HUDEP-2 (cell line): ENCODE measurements around the gene FILIP1L.

Experiments
- DNase-seq, 76 experiments: peaks; one replicate each; lab custom pipeline; 2025; ENCODE audit not compliant: unreplicated experiment in 76 of 76; lab: John Stamatoyannopoulos, UW

Gene FILIP1L

DNA sequence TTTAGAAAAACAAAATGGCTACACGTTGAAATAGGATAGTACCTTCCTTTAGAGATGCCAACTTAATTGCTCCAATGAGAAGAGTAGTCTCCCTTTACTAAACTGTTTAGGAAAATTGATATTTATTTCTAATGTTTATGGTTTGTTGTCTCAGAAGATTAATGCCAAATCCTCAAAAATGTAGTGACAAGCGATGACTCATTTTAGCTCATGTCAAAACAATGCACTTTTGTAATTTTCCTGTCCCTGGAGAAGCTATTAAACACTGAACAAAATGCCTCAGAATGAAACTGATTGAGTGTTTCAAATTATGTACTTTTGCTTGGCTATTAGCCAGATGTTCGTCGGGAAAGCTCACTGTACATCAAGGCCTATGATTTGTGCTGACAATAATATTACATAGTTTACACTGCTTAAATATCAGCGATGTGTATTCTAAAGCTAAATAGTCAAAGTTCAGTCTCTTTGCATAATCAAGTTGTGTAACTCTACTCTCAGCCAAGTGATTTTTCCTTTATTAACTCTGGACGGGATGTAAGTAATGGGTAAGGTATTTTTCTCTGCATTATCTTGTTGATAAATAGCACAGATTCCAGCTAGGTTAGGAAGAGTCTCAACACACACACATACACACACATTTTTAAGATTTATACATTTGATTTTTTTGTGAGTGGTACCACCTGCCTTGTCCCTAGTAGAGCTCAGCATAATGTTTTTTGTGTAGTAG lies 212.9 kb downstream of the FILIP1L start:
- no peak for DNase-seq

DNA sequence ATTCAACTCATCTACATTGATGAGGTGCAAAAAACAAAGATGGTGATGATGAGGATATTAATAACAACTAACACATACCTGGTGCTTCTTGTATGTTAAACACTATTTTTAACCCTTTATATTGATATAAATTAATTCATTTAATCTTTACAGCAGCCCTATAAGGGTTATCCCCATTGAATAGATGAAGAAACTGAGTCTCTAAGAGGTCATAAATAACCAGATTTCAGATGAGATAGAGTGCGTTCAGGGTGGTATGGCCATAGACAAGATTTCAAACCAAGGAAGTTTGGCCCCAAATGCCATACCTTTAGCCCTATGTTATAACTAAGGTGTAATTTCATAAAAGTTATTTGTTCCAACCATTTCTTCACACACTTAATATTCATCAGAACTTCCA lies 214.1 kb downstream of the FILIP1L start:
- DNase-seq, result no peak

DNA sequence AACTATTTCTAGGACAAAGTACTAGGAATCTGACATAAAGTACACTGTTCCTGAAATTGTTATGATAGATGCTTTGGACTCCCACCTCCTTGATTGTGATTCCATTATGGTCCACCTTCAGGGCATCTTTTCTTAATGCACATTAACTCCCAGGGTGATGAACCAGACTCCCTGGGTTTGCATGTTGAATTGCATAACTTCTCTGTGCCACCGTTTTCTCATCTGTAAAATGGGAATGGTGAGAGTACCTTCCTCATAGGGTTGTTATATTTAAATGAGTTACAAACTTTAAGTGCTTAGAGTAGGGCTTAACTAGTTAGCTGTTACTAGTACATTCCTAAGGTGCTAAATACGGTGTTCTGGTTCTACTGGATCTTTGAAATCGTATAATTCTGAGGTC lies 214.7 kb downstream of the FILIP1L start:
- no peak for DNase-seq

DNA sequence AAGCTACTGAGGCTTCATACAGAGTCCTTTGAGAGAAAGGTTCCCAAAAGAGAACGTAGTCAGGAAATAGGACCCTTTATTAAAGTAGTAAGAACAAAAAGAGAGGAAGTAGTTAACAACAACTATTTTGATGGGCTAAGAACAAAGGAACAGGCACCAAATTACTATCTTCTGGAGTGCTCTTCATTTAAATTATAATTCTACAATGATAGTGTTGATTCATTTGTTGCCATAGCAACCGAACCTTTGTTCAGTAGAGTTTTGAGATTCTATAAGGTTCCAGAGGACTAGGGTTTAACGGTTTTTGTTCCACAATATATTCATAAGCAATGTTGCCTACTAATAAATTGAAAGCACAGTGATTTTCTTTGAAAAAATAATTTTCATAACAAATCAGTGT lies 217.8 kb downstream of the FILIP1L start:
- no peak for DNase-seq

DNA sequence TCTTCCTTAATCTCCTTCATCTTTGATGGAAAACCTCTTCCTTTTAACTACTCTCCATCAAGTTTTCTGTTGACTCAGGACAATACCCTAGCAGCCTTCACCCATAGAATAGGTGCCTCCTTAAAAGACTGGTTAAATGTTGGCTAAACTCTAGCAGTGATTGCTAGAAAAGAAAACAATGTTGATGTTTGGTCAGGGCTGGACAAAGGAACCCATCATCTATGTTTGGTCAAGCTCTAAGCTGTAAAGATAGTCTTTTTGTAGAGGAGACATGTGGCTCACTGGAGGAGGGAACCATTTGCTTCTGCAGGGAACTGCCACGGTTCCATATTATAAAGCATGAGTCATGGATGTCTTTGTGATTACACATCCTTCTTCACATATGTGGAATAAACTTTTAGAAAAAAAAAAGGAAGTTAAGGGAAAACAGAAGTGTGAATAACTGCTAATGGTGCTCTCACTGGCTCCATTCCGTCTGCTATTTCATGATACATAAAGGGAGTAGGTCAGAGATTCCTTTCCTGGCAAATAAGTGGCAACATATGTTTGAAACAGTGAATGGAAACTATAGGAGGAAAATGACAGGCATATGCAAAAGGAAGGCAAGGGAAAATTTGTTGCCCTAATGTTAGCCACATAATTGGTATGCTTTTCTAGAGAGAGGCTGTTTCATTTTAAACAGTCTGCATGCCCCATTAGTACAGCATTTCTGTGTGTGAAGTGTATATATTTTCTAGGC lies 218.4 kb downstream of the FILIP1L start:
- peak in 2 of 76 experiments; percentile 5 to 26 for DNase-seq

DNA sequence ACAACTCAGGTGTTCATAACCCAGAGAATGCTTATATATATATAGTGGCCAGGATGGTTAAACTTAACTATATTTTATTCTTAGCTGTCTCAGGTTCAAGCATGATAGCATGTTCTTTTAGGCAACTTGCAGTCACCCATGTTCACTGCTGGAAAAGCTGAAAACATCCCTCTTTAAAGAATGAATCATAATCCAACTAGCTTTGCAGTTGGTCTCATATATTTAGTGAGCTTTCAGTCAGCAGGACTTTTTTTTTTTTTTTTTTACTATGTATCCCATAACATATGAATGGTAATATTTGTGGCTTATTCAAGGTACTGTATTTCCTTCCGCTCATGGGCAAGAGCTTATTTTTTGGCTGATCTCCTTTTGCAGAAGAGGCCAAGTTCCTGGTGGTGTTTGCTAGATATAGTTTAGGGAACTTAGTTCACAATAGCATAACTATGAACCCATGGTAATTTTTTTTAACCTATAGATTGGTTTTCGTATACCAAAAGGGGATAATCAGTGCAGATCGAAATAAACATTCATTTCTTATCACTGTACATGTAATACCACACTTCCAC lies 219.1 kb downstream of the FILIP1L start:
- no peak for DNase-seq

DNA sequence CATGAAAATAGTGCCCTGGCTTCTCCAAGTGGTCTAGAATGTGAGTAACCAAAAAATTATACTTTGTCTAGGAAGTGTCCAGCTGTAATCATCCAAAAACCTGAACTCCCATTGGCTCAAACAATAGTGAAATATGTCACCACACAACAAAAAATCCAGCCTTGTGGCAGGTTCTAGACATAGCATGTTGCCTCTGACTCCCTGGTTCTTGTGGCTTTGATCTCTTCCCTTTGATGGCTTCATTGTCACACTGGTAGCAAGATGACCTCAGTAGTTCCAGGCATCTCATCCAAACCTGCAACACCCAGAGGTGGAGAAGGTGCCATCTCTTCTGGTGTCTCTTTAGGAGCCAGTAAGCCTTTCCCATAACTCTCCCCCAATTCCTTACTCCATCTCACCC lies 222.0 kb downstream of the FILIP1L start:
- no peak for DNase-seq

DNA sequence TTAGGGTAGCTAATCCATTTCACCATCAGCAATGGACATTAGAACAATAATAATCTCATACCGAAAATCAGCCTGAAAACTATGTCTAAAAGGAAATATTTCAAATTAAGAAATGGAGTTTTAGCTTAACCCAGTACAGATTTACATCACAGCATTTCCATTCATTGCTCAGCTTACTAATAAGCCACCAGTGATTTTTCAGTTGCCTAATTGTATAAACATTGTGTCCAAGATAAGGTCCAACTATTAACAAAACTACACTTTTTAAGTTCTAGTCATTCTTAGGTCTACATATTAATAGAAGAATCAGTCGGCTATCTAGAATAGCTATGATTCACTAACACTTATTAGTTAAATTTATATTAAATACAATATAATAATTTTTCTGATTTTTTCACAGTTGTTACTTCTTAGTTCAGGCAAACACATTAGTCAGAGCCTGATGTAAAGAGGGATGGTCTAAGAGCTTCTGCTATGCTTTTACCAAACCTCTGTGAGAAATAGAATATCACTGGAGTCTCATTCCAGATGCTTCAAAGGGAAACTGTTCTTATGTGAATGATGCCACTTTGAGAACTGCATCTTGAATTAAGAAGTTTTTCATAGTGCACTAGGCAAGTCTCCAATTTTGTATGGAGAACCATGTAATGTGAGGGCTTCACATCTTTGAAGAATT lies 222.6 kb downstream of the FILIP1L start:
- DNase-seq, result no peak

DNA sequence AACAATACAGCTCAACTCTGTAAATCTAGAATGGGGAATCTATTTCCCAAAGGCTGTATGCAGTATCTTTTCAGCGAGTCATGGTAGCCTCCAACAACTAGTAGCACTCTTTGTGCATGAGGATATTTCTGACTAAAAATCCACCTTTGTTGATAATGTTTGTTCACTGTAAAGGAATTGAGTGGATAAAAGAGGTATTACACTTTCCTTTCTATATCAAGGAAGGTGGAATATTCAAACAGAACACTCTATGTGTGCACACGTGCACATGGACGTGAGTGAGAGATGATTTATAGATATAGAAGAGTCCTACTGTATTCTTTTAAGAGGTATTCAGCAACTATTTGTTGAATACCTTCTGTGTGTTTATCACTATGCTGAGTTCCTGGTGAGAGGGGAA lies 228.4 kb downstream of the FILIP1L start:
- no peak for DNase-seq

DNA sequence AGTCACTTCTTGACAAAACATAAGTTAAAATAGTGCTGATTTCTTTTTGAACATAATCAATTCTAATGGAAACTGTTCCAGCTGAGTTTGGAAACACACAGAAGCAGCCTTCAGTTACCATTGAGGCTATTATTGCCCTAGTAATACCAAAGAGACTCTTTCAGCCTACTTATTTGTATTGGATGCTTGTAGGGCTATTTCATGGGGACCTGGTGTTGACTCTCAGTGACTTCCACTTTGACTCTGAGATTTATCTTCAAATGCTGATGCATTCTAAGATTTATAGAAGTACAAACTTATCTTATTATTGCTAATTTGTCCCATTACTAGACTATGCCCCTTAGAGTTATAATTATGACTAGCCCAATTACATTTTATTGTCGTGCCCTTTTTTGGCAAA lies 229.2 kb downstream of the FILIP1L start:
- DNase-seq, result no peak

DNA sequence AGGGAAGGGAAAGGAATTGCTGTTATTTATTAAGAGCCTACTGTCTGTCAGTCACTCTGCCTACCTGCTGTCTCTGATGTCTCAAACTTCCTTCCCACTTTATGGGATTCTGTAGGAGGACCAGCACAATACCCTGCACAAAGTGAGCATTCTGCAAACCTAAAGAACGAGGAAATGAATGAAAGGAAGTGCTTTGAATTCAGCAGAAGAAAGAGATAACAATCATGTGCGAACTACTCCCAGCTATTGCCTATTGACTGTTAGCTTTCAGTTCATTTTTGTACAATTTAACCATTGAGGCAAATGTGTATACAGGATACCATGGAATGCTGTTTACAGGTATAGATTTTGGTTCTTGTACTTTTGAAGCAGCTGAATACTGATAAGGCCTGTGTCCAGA lies 229.8 kb downstream of the FILIP1L start:
- DNase-seq, result no peak

DNA sequence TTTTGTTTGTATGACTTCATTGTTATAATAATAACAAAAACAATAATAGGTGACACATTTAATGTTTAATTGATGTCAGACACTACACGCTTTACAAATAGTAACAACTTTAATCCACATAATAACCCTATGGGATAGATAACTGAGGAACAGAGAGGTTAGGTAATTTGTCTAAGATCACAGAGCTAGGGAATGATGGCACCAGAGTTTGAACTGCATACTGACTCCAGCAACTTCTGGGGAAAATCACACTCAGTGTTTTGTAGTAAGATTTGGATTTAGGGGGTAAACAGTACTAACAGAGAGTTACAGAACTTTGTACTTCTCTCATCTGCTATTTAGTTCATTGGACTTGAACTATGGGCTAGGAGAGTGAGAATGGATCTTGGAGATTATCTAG lies 230.6 kb downstream of the FILIP1L start:
- DNase-seq, result no peak

DNA sequence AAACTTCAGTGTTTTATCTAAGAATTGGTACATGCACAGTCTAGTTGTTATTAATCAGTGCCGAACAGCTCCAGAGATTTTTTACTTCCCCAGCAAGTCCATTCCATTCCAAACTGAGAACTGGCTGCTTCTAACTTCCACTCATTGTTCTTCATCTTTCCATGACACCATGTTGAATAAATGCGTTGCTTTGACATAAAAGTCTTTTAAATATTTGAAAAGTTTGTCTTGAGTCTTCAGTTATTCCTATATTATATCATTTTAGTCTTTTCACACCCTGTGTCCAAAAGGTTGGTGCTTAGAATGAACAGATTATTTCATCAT lies 231.2 kb downstream of the FILIP1L start:
- no peak for DNase-seq

DNA sequence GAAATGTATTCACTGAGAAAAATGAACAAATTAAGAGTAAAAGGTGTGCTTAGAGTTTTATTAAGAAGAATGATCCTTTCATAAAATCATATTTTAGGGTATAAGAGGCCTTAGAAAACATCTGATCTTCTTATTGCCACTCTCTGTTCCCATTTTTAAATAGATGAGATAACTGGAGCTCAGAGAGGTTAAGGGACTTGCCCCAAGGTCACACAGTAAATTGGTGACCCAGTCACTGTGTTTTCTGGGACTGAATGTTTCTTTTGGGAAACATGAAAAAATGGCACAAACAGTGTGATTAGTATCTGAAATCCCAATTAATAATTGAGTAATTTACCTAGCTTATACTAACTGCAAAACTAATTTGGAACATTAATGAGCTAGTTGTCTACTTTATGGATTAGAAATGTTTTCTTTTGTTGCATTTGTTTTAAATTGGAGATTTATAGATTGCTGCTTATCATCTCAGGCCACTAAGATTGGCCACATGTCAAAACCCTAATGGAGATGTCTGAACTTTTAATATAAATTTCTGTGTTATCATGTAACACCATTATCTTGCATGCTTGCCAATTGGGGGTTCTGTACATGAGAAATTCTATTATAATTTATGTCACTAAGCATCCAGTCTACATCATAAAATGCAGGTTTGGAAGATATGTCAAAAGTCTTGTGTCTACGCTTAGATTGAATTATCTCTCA lies 231.7 kb downstream of the FILIP1L start:
- DNase-seq, result peak in 3 of 76 experiments; percentile 3 to 17 (median 13)

DNA sequence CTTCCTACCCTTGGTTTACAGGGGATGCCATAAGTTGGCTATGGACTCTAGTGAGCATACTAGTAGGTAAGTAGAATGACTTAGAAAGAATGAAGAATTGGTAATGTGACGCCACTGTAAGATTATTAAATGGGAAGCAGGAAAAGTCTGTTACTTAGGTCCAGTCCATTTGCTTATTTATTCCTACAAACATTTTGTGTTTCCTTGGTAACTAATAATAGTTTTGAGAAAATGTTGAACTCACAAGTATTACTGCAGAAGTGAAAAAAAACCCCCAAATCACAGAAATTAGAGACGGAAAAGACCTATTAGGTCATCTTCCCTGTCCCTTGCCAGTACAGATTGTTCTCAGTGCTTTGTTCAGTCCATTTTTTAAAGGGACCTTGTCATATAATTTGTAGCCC lies 233.2 kb downstream of the FILIP1L start:
- no peak for DNase-seq

DNA sequence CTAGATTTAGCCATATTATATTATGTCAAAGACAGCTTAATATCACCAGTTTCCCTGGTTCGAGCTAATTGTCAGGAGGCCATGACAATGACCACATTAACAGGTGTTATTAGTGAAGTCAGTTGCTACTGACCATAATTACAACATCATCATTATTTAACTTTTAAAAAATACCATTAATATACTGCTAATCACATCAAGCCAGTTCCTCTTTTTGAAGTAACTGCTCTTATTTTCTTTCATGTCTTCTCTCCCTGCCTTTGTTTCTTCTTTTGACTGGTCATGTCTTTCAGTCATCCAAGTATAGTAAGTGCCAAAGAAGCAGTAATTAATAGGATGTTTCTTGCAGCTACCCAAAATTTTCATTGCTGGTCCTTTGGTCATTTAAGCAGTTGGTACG lies 235.0 kb downstream of the FILIP1L start:
- no peak for DNase-seq

DNA sequence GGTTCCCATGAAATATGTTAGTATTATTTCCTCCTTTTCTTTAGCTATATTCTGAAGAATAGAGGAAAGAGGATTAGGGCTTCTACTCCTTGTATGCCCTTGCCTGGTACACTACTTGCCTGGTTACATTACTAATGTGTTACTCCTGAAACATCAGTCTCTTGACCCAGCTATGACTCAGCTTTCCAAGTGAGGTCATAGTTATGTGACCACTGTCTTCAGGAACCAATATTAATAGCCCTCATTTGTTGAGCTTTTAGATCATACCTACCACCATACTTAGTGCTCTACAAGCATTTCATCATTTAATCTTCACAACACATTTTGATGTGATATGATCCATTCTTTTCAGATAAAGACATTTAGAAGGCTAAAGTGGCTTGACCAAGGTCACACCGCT lies 236.3 kb downstream of the FILIP1L start:
- DNase-seq, result peak in 6 of 76 experiments; percentile 1 to 26 (median 16)

DNA sequence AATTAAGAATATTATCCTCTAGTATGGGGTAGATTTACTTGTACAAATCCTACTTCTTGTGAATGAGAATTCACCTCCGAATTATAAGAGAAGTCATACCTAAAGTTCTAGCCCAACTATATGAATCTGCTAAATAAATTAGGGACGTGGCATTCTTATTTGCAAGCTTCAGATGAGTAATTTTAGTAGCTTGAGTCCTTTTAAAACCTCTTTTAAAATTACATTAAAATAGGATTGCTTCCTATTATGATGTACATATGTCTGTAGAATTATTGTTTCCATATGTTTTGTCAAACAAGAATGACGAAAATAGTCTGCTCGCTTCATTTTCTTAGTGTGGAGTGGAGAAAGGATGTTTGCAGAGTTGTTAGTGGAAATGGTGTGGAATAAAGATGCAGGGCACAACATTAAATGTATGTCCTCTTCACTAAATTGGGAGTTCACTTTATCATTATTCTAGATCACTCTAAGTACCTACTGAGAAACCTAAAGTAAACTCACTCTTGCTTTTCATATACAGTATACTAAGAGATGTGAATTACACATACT lies 237.2 kb downstream of the FILIP1L start:
- DNase-seq, result no peak

DNA sequence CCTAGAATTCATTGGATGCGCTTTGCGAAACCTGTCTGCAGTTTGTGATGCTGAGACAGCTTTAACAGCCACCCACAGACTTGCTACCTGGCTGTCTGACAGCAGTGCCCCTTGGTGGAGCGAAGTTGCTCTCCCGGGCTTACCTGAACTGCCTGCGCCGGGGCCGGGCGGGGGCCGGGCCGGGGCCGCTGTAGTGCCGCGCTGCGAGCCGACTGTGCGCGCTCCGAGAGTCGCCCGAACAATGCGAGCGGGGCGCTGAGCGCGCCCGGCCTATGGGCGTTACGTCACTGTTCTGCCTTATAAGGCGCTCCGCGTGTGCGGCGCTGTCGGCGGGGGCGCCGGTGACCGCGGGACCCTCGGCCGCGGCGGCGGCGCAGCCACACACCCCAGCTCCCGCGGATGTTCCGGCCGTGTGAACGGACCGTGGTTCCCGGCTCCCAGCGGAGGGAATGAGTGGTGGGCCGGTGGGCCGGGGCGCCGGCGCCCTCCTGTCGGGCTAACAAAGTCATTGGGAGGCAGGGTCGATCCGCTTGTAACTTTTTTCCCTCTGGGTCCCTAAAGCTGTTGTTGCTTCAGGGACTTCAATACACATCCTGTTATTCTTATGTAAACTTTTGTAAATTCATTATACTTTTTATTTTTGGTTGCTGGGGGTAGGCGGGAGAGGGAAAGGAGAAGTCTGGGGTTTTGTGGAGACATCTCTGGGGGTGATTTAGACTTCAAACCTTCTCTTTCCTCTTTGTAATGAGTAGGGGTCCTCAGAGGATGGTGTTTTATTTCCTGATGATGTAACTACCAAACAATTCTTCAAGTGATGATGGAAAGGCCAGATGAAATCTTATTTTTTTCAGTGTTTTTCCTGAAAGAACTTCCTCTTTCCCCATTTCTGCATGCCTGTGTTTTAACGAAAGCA lies 238.1 kb downstream of the FILIP1L start:
- DNase-seq, result peak in 49 of 76 experiments; percentile 6 to 64 (median 40)

DNA sequence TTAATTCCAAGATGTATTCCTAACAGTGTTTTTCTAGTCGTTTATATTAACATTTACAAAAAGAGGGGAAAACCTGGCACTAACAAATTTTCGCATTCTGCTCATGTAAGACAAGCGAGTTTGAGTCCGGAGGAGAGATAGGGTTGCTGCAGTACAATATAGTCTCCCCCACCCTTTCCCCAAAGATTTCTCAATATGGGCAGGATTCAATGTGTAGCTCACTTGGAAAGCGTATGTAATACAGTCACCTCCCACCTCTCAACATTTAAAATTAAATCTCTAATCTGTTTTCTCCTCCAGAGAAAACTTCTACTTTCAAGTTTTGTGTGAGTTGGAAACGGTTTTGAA lies 238.7 kb downstream of the FILIP1L start:
- DNase-seq, result peak in 6 of 76 experiments; percentile 6 to 48 (median 21)
